ENCODE results near the gene PTPRJ.
A peak's percentile ranks its signal among the peaks of the same experiment; 100 is the strongest.

PTPRJ gene

GRCh38 chr11:48037709-48038468 is 57.5 kb downstream of the PTPRJ start:
- CTCF ChIA-PET = interaction anchor here (0.6 to 1.5 kb wide), 3 partner anchors 13 to 40 kb away, joined by 3 to 7 read pairs (median 3); no protein-coding TSS in a partner anchor
- H3K36me3 ChIP-seq (ENCODE audit: control insufficient read depth in 4 of 4, insufficient read depth in 4 of 4, low read length in 3 of 4) = no peaks in the 10 kb centered on the region
- POLR2A ChIA-PET = no interaction called here
- H3K4me1 ChIP-seq (ENCODE audit: control extremely low read depth in 1 of 4, control insufficient read depth in 4 of 4, insufficient read depth in 4 of 4, low read length in 3 of 4) = peaks cover 0 to 47% (median 18%) of the 10 kb centered on the region in 4 experiments
- H3K27me3 ChIP-seq (replicated peaks in 2 of 5; ENCODE audit: control insufficient read depth in 4 of 5, insufficient read depth in 5 of 5, low read length in 4 of 5) = no peaks in the 10 kb centered on the region
- no peaks in the 10 kb centered on the region for H3K9me3 ChIP-seq (ENCODE audit: control extremely low read depth in 1 of 5, control insufficient read depth in 4 of 5, insufficient read depth in 2 of 5, low read depth in 1 of 5, low read length in 4 of 5)
- no peak for DNase-seq
- no peak overlapping the region for H3K4me3 ChIP-seq (ENCODE audit: control insufficient read depth in 1 of 7, extremely low read depth in 1 of 7, insufficient read depth in 4 of 7, low read depth in 2 of 7, low read length in 6 of 7)
- no peak overlapping the region for H3K27ac ChIP-seq (ENCODE audit: insufficient read depth in 1 of 2, low read depth in 1 of 2, low read length in 2 of 2, poor library complexity in 1 of 2, severe bottlenecking in 2 of 2)
- WGBS (ENCODE audit: insufficient coverage) = 89% methylated on average over 7 of the region's 11 CpGs

- peaks cover 3 to 37% (median 12%) of the 10 kb centered on the region in 4 experiments for H3K4me1 ChIP-seq (ENCODE audit: control extremely low read depth in 1 of 4, control insufficient read depth in 4 of 4, insufficient read depth in 4 of 4, low read length in 3 of 4)
- DNase-seq = no peak
- H3K27ac ChIP-seq (ENCODE audit: insufficient read depth in 1 of 2, low read depth in 1 of 2, low read length in 2 of 2, poor library complexity in 1 of 2, severe bottlenecking in 2 of 2) = no peak overlapping the region
- H3K27me3 ChIP-seq (replicated peaks in 2 of 5; ENCODE audit: control insufficient read depth in 4 of 5, insufficient read depth in 5 of 5, low read length in 4 of 5) = no peaks in the 10 kb centered on the region
- H3K4me3 ChIP-seq (ENCODE audit: control insufficient read depth in 1 of 7, extremely low read depth in 1 of 7, insufficient read depth in 4 of 7, low read depth in 2 of 7, low read length in 6 of 7) = no peak overlapping the region
- no peaks in the 10 kb centered on the region for H3K36me3 ChIP-seq (ENCODE audit: control insufficient read depth in 4 of 4, insufficient read depth in 4 of 4, low read length in 3 of 4)
- CTCF ChIA-PET = no interaction called here
- WGBS (ENCODE audit: insufficient coverage) = 99% methylated on average over 6 of the region's 13 CpGs
- H3K9me3 ChIP-seq (ENCODE audit: control extremely low read depth in 1 of 5, control insufficient read depth in 4 of 5, insufficient read depth in 2 of 5, low read depth in 1 of 5, low read length in 4 of 5) = no peaks in the 10 kb centered on the region
- POLR2A ChIA-PET = no interaction called here
These were observed 60.6 kb downstream of the PTPRJ start for GRCh38 chr11:48040830-48041444.

- POLR2A ChIA-PET = interaction anchor here (0.5 kb wide), 1 partner anchor 33 kb away, joined by 3 read pairs; no protein-coding TSS in a partner anchor
- peaks cover 3 to 27% (median 12%) of the 10 kb centered on the region in 4 experiments for H3K4me1 ChIP-seq (ENCODE audit: control extremely low read depth in 1 of 4, control insufficient read depth in 4 of 4, insufficient read depth in 4 of 4, low read length in 3 of 4)
These were observed 61.7 kb downstream of the PTPRJ start for GRCh38 chr11:48041877-48042695.

GRCh38 chr11:48043111-48043990 is 63.0 kb downstream of the PTPRJ start:
- 50% methylated on average over 3 of the region's 8 CpGs for WGBS (ENCODE audit: insufficient coverage)
- Histone ChIP-seq H3K4me1 (ENCODE audit: control extremely low read depth in 1 of 4, control insufficient read depth in 4 of 4, insufficient read depth in 4 of 4, low read length in 3 of 4) (peaks cover 3 to 33% (median 12%) of the 10 kb centered on the region in 4 experiments), H3K27ac (ENCODE audit: insufficient read depth in 1 of 2, low read depth in 1 of 2, low read length in 2 of 2, poor library complexity in 1 of 2, severe bottlenecking in 2 of 2) (no peak overlapping the region), H3K9me3 (ENCODE audit: control extremely low read depth in 1 of 5, control insufficient read depth in 4 of 5, insufficient read depth in 2 of 5, low read depth in 1 of 5, low read length in 4 of 5) (no peaks in the 10 kb centered on the region), H3K4me3 (ENCODE audit: control insufficient read depth in 1 of 7, extremely low read depth in 1 of 7, insufficient read depth in 4 of 7, low read depth in 2 of 7, low read length in 6 of 7) (peak overlapping the region in 1 of 7 experiments; percentile 11), H3K36me3 (ENCODE audit: control insufficient read depth in 4 of 4, insufficient read depth in 4 of 4, low read length in 3 of 4) (no peaks in the 10 kb centered on the region), H3K27me3 (replicated peaks in 2 of 5; ENCODE audit: control insufficient read depth in 4 of 5, insufficient read depth in 5 of 5, low read length in 4 of 5) (no peaks in the 10 kb centered on the region)
- DNase-seq = peak in 1 of 3 donors; percentile 33
- ChIA-PET CTCF (interaction anchor here (0.8 to 3.2 kb wide), 5 partner anchors 8 to 88 kb away, joined by 4 to 12 read pairs (median 4); no protein-coding TSS in a partner anchor), POLR2A (no interaction called here)

More at GRCh38 chr11:48041877-48042695, 61.7 kb downstream of the PTPRJ start:
- no peaks in the 10 kb centered on the region for H3K27me3 ChIP-seq (replicated peaks in 2 of 5; ENCODE audit: control insufficient read depth in 4 of 5, insufficient read depth in 5 of 5, low read length in 4 of 5)
- CTCF ChIA-PET = interaction anchor here (0.8 to 3.2 kb wide), 3 partner anchors 9 to 12 kb away, joined by 4 to 12 read pairs (median 4); no protein-coding TSS in a partner anchor
- H3K27ac ChIP-seq (ENCODE audit: insufficient read depth in 1 of 2, low read depth in 1 of 2, low read length in 2 of 2, poor library complexity in 1 of 2, severe bottlenecking in 2 of 2) = no peak overlapping the region
- 100% methylated on average over 1 of the region's 5 CpGs for WGBS (ENCODE audit: insufficient coverage)
- H3K4me3 ChIP-seq (ENCODE audit: control insufficient read depth in 1 of 7, extremely low read depth in 1 of 7, insufficient read depth in 4 of 7, low read depth in 2 of 7, low read length in 6 of 7) = no peak overlapping the region
- H3K9me3 ChIP-seq (ENCODE audit: control extremely low read depth in 1 of 5, control insufficient read depth in 4 of 5, insufficient read depth in 2 of 5, low read depth in 1 of 5, low read length in 4 of 5) = no peaks in the 10 kb centered on the region
- H3K36me3 ChIP-seq (ENCODE audit: control insufficient read depth in 4 of 4, insufficient read depth in 4 of 4, low read length in 3 of 4) = no peaks in the 10 kb centered on the region
- DNase-seq = no peak

- POLR2A ChIA-PET = no interaction called here
- DNase-seq = no peak
- CTCF ChIA-PET = interaction anchor here (1.6 to 3.2 kb wide), 2 partner anchors 11 to 89 kb away, joined by 4 to 12 read pairs; no protein-coding TSS in a partner anchor
- WGBS (ENCODE audit: insufficient coverage) = 100% methylated on average over 7 of the region's 9 CpGs
- Histone ChIP-seq H3K4me1 (ENCODE audit: control extremely low read depth in 1 of 4, control insufficient read depth in 4 of 4, insufficient read depth in 4 of 4, low read length in 3 of 4) (peaks cover 3 to 33% (median 12%) of the 10 kb centered on the region in 4 experiments), H3K27me3 (replicated peaks in 2 of 5; ENCODE audit: control insufficient read depth in 4 of 5, insufficient read depth in 5 of 5, low read length in 4 of 5) (no peaks in the 10 kb centered on the region), H3K9me3 (ENCODE audit: control extremely low read depth in 1 of 5, control insufficient read depth in 4 of 5, insufficient read depth in 2 of 5, low read depth in 1 of 5, low read length in 4 of 5) (no peaks in the 10 kb centered on the region), H3K36me3 (ENCODE audit: control insufficient read depth in 4 of 4, insufficient read depth in 4 of 4, low read length in 3 of 4) (no peaks in the 10 kb centered on the region), H3K4me3 (ENCODE audit: control insufficient read depth in 1 of 7, extremely low read depth in 1 of 7, insufficient read depth in 4 of 7, low read depth in 2 of 7, low read length in 6 of 7) (no peak overlapping the region), H3K27ac (ENCODE audit: insufficient read depth in 1 of 2, low read depth in 1 of 2, low read length in 2 of 2, poor library complexity in 1 of 2, severe bottlenecking in 2 of 2) (no peak overlapping the region)
These were observed 63.7 kb downstream of the PTPRJ start for GRCh38 chr11:48043991-48044512.

- DNase-seq = no peak
- WGBS (ENCODE audit: insufficient coverage) = 100% methylated on average over 4 of the region's 7 CpGs
- ChIA-PET POLR2A (no interaction called here), CTCF (interaction anchor here (1.6 to 3.2 kb wide), 2 partner anchors 11 to 89 kb away, joined by 4 to 12 read pairs; no protein-coding TSS in a partner anchor)
- Histone ChIP-seq H3K36me3 (ENCODE audit: control insufficient read depth in 4 of 4, insufficient read depth in 4 of 4, low read length in 3 of 4) (no peaks in the 10 kb centered on the region), H3K9me3 (ENCODE audit: control extremely low read depth in 1 of 5, control insufficient read depth in 4 of 5, insufficient read depth in 2 of 5, low read depth in 1 of 5, low read length in 4 of 5) (no peaks in the 10 kb centered on the region), H3K4me1 (ENCODE audit: control extremely low read depth in 1 of 4, control insufficient read depth in 4 of 4, insufficient read depth in 4 of 4, low read length in 3 of 4) (peaks cover 3 to 33% (median 12%) of the 10 kb centered on the region in 4 experiments), H3K27me3 (replicated peaks in 2 of 5; ENCODE audit: control insufficient read depth in 4 of 5, insufficient read depth in 5 of 5, low read length in 4 of 5) (no peaks in the 10 kb centered on the region), H3K27ac (ENCODE audit: insufficient read depth in 1 of 2, low read depth in 1 of 2, low read length in 2 of 2, poor library complexity in 1 of 2, severe bottlenecking in 2 of 2) (no peak overlapping the region), H3K4me3 (ENCODE audit: control insufficient read depth in 1 of 7, extremely low read depth in 1 of 7, insufficient read depth in 4 of 7, low read depth in 2 of 7, low read length in 6 of 7) (no peak overlapping the region)
These were observed 64.2 kb downstream of the PTPRJ start for GRCh38 chr11:48044577-48044976.

All from common myeloid progenitor, CD34-positive (primary cell).